ENCODE data around the gene NRP2. TPM values are rescaled to one million over a fixed set of nuclear protein-coding genes. Genes with fewer than 3 reads are reported as not detected.

Gene NRP2
- total and polyA plus RNA-seq, 2 of the 13 experiments (the other 11 are each of a cell fraction or from before 2014, with no cell fraction given) = 0.65 to 1.4 TPM

DNA sequence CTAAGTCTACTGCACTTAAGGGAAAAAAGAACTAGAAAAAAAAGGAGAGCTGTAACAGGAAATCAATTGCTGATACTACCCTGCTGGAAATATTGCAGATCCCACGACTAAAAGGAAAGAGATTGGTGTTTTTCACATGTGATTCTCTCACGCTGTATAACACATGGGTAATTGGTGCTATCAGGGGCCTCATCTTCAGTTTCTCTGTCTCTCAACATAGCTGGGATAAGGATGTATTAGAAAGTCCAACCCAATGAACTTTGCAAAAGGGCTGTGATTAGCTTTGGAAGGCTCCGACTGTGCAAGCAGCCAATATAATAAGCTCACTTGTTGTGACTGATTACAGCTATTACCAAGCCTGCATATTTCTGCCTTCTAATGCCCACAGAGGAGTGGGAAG lies 133.4 kb downstream of the NRP2 start:
- ATAC-seq (no peak), FAIRE-seq (no peak), DNase-seq (ENCODE audit: low spot score) (no peak)
- no peaks in the 10 kb centered on the region for H3K4me1 ChIP-seq (ENCODE audit: insufficient read depth, low read length)
- H2AFZ ChIP-seq (ENCODE audit: low read length) = no peak overlapping the region
- intact Hi-C loops (cut with micrococcal nuclease; ENCODE audit: unreplicated experiment) (no loop called here), in situ Hi-C loops (cut with HindIII; ENCODE audit: extremely low pct_ligation_motif_present, low pct_unique_long_range_greater_than_20kb) (no loop called here)
- H3K27me3 ChIP-seq (ENCODE audit: control insufficient read depth in 1 of 2, insufficient read depth in 2 of 2, low read length in 2 of 2) = no peaks in the 10 kb centered on the region
- no peak overlapping the region for H3K4me2 ChIP-seq (ENCODE audit: low read depth, low read length)
- no peaks in the 10 kb centered on the region for H3K79me2 ChIP-seq (ENCODE audit: insufficient read depth, low read length)
- ChIA-PET CTCF (ENCODE audit: low intra/inter-chr PET ratio, low total read pairs) (no interaction called here), POLR2A (no interaction called here)
- 28% methylated on average over 3 of the region's 3 CpGs for WGBS (ENCODE audit: low lambda C conversion rate)
- no peaks in the 10 kb centered on the region for H3K36me3 ChIP-seq (replicated peaks in 1 of 2; ENCODE audit: control insufficient read depth in 1 of 2, insufficient read depth in 2 of 2, low read length in 2 of 2)
- H3K9me3 ChIP-seq (ENCODE audit: low read length) = no peaks in the 10 kb centered on the region
- no peaks in the 10 kb centered on the region for H4K20me1 ChIP-seq (ENCODE audit: insufficient read depth, low read length)
- no peak overlapping the region for H3K27ac ChIP-seq (ENCODE audit: extremely low read length, insufficient read depth, low read length)
- no peak overlapping the region for H3K9ac ChIP-seq (ENCODE audit: insufficient read depth, low read depth, low read length)
- no peak overlapping the region for H3K4me3 ChIP-seq (replicated peaks in 1 of 3; ENCODE audit: insufficient read depth in 1 of 3, low read depth in 2 of 3, low read length in 3 of 3)
- no TSS peak for BruUV-seq (replicated peaks)
- TF ChIP-seq, protein P1, sequence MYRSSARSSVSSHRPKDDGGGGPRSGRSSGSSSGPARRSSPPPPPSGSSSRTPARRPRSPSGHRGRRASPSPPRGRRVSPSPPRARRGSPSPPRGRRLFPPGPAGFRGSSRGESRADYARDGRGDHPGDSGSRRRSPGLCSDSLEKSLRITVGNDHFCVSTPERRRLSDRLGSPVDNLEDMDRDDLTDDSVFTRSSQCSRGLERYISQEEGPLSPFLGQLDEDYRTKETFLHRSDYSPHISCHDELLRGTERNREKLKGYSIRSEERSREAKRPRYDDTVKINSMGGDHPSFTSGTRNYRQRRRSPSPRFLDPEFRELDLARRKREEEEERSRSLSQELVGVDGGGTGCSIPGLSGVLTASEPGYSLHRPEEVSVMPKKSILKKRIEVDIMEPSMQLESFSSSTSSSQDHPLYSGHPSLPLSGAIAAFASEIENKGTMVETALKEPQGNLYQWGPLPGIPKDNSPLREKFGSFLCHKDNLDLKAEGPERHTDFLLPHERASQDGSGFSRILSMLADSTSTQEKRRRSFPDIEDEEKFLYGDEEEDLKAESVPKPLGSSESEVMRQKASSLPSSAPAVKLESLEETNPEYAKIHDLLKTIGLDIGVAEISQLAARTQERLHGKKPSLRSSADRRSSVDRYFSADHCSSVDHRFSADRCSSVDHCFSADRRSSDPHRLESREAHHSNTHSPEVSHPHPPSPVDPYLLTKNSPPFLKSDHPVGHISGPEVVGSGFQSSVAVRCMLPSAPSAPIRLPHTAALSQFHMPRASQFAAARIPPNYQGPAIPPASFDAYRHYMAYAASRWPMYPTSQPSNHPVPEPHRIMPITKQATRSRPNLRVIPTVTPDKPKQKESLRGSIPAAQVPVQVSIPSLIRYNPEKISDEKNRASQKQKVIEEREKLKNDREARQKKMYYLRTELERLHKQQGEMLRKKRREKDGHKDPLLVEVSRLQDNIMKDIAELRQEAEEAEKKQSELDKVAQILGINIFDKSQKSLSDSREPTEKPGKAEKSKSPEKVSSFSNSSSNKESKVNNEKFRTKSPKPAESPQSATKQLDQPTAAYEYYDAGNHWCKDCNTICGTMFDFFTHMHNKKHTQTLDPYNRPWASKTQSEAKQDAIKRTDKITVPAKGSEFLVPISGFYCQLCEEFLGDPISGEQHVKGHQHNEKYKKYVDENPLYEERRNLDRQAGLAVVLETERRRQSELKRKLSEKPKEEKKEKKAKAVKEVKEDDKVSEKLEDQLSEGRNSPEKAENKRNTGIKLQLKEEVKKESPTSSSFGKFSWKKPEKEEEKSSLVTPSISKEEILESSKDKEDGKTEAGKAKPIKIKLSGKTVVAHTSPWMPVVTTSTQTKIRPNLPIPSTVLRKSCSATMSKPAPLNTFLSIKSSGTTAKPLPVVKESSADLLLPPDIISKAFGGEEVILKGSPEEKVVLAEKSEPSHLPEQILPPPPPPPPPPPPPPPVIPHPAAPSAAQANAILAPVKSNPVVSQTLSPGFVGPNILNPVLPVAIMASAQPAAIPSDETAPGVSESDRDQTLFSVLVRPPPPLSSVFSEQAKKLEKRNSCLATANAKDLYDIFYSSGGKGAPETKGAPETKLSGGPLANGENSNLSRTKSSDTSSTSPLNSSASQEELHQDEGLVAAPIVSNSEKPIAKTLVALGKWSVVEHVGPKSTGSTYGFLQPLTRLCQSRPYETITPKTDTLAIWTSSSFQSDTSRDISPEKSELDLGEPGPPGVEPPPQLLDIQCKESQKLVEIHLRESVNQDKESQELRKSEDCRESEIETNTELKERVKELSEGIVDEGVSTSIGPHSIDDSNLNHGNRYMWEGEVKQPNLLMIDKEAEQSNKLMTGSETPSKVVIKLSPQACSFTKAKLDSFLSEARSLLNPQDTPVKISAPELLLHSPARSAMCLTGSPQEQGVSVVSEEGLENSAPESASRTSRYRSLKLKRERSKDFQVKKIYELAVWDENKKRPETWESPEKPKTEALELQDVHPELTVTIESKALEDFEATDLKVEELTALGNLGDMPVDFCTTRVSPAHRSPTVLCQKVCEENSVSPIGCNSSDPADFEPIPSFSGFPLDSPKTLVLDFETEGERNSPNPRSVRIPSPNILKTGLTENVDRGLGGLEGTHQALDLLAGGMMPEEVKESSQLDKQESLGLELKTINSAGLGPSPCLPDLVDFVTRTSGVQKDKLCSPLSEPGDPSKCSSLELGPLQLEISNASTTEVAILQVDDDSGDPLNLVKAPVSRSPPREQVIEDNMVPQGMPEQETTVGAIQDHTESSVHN (CRISPR knock-in tag; IDR thresholded peaks at IDR 0.05) = no peak
- TF ChIP-seq HNRNPL (IDR thresholded peaks at IDR 0.05; ENCODE audit: low read depth, low read length) (no peak), PHF8 (CRISPR knock-in tag; IDR thresholded peaks at IDR 0.05) (no peak), ZNF552 (CRISPR knock-in tag; IDR thresholded peaks at IDR 0.05; ENCODE audit: borderline replicate concordance) (no peak), U2AF1 (optimal IDR thresholded peaks at IDR 0.05; ENCODE audit: low read depth, low read length) (no peak), ZNF382 (CRISPR knock-in tag; IDR thresholded peaks at IDR 0.05; ENCODE audit: borderline replicate concordance) (no peak), PCBP2 (optimal IDR thresholded peaks at IDR 0.05; ENCODE audit: low read depth, low read length, poor library complexity, severe bottlenecking) (no peak), JUNB (CRISPR knock-in tag; IDR thresholded peaks at IDR 0.05; ENCODE audit: borderline replicate concordance) (no peak), DR1 (CRISPR knock-in tag; IDR thresholded peaks at IDR 0.05) (no peak)
- TF ChIP-seq, protein P2, sequence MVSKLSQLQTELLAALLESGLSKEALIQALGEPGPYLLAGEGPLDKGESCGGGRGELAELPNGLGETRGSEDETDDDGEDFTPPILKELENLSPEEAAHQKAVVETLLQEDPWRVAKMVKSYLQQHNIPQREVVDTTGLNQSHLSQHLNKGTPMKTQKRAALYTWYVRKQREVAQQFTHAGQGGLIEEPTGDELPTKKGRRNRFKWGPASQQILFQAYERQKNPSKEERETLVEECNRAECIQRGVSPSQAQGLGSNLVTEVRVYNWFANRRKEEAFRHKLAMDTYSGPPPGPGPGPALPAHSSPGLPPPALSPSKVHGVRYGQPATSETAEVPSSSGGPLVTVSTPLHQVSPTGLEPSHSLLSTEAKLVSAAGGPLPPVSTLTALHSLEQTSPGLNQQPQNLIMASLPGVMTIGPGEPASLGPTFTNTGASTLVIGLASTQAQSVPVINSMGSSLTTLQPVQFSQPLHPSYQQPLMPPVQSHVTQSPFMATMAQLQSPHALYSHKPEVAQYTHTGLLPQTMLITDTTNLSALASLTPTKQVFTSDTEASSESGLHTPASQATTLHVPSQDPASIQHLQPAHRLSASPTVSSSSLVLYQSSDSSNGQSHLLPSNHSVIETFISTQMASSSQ (IDR thresholded peaks at IDR 0.05; ENCODE audit: low read depth) = no peak
- TF ChIP-seq, protein P2 (CRISPR knock-in tag; IDR thresholded peaks at IDR 0.05; ENCODE audit: borderline replicate concordance) = no peak
- TF ChIP-seq, protein P3, sequence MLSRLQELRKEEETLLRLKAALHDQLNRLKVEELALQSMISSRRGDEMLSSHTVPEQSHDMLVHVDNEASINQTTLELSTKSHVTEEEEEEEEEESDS (CRISPR knock-in tag; IDR thresholded peaks at IDR 0.05; ENCODE audit: borderline replicate concordance) = no peak
